GM19455 (cell line): ENCODE results near the gene BRD8.

Experiments
- ATAC-seq: cut with Tn5 transposase; IDR thresholded peaks from one replicate; pipeline ENCODE4 v1.9.1; 2021; ENCODE audit not compliant: unreplicated experiment

The BRD8 gene

GRCh38 chr5:138105709-138106108, 72.7 kb downstream of the BRD8 start:
- ATAC-seq = no peak

DNA sequence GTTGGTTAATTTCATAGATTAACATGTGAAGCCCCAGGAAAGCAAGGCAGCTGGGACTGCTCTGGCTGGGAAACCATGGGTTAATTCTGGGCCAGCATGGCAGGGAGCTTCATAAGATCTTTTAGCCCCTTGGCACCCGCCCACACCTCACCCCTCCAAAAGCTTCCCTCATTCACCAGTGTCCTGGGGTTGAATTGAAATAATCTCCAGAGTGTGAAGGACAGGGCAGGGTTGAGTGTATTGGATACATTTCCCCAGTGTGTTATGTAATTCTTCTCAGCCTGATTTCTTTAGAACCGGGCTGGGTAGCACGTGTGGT, 75.2 kb downstream of the BRD8 start:
- ATAC-seq = no peak

DNA sequence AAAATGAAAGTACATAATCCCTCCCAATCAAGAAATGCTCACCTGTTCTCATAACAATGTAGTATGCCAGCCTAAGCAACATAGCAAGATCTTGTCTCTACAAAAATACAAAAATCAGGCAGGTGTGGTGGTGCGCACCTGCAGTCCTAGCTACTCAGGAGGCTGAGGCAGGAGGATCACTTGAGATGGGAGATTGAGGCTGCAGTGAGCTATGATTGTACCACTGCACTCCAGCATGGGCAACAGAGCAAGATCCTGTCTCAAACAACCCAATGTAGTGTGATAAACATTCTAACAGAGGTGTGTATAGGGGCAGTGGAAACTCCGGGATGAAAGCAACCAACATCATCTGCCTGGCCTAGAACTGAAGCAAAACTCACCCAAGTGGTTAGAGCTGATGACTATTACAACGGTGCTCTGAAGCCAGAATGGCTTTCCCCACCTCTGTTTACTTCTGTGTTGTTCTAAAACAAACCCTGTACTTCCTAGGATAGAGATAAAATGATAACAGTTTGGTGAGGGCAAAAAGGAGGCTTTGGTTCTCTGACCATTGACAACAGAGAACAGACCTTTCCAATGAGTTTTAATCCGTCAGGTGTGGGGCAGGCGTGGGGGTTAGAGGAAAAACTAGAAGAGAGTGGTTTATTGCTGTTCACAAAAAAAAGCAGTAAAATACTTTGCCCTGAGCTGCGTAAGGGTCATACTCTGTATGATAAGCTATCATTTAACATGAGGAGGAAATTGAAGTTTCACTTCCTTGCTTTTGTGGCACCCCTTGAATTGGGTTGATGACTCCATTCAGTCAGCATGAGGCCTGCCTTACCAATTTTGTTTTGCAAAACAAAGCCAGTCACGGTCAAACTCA, 75.7 kb downstream of the BRD8 start:
- ATAC-seq = no peak

GRCh38 chr5:138096997-138097828, 81.2 kb downstream of the BRD8 start:
- no peak for ATAC-seq

- ATAC-seq = no peak
Measured at GRCh38 chr5:138096363-138096762, 82.1 kb downstream of the BRD8 start.

DNA sequence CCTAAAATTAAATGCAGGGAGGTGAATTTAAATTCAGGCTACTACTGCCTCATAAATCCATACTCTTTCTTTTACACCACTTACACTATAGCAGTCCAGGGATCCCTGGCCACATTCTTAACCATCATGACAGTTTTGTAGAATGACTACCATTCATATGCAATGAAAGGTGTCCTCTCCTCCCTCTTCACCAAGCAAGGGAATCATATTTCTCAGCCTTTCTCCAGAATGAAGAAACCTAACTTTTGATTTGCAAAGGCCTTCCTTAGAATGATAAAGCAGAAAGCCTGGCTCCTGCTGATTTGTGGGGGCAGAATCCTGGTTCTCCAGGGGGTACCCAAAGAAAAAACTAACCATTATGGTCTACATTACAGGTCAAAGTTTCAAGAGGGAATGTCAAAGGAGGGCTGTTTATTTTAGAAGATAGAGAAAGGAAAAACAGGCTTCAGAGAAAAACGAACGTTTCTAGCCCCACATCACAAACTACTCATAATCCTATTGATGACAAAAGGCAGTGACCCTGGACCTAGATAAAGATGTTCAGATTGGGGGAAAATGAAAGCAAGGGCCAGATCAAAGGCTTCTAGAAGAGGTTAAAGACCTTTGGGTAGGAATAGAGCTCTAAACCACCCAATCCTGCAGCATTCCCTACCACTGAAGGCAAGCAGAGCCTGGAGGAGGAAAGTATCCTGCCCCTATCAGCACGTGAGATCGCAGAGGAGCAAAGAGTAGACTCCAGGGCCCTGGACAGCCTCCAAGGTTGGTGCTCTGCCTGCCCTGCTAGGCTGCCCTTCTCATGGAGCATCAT, 83.1 kb downstream of the BRD8 start:
- ATAC-seq = no peak

GRCh38 chr5:138093036-138093435, 85.4 kb downstream of the BRD8 start:
- no peak for ATAC-seq

DNA sequence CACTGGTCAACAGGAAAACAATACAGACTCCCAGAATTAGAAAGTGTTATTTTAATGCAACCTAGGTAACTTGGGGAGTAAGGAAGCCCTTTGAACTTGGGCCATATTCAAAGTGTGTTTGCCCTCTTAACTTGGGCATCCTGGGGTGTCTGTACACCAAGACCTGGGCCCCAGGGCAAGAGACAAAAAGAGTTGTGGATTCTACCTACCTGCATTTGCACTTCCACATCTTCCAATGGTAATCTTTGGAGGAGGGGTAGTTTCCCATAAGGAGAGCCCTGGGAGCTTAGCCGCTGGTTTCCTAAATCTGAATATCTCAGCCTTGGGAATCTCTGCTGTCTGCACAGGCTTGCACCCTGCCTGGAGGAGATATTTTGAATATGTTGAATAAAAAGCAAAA, 86.1 kb downstream of the BRD8 start:
- no peak for ATAC-seq

DNA sequence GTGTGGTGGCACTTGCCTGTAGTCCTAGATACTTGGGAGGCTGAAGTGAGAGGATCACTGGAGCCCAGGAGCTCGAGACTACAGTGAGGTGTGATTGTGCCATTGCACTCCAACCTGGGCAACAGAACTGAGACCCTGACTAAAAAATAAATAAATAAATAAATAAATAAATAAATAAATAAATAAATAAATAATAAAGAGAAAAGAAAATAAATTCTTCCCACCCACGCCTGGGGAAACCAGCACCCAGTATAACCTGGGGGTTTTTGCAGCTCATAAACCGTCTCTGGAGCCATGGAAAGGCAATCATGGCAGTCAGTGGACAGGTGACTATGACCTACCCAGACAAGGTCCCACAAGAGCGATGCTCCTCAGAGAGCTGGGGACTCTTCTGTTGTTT, 86.7 kb downstream of the BRD8 start:
- ATAC-seq = no peak
